A549 (cell line): Measurements from ENCODE around the gene TXNL4A. TPM values are rescaled to one million over a fixed set of nuclear protein-coding genes. Genes with fewer than 3 reads are reported as not detected.

Source experiments
- ATAC-seq, 2 experiments: fragments of 200-7000 bp in 1 of 2; fragments of >200 bp in 1 of 2; cut with Nextera tagmentation in 1 of 2; cut with Tn5 transposase in 1 of 2; 3 replicates each; pipeline versions ENCODE4 v1.8.0 to v1.9.1; 2018 to 2020; ENCODE audit warnings: mild to moderate bottlenecking in 1 of 2, moderate library complexity in 1 of 2
- CTCF ChIA-PET: fragments of 300-600 bp; sonication (Branson Sonifier 250); formaldehyde crosslinking; extraction: SDS; loops from one replicate; lab custom pipeline; 2021; ENCODE audit warnings: antibody characterized with exemption, inconsistent platforms; lab: Yijun Ruan, JAX
- POLR2A ChIA-PET: fragments of 350-600 bp; formaldehyde crosslinking; extraction: SDS; loops from one replicate; lab custom pipeline; 2021; ENCODE audit warnings: antibody characterized with exemption, inconsistent platforms; lab: Yijun Ruan, JAX
- DNase-seq, 2 experiments: peaks; one replicate each; pipeline versions ENCODE4 v3.0.0 to v3.0.0-alpha.2; 2011 to 2016; ENCODE audit warnings: low read depth in 1 of 2, low spot score in 1 of 2
- FAIRE-seq: peaks from 2 replicates; lab custom pipeline; 2011; peaks lifted over from hg19 to GRCh38; lab: Jason Lieb, UNC
- H3K27ac ChIP-seq, 2 experiments: fragments of >200 bp; sonication (Bioruptor Twin); formaldehyde crosslinking; 3 replicates each; pipeline ENCODE4 v1.5.1; 2016 to 2017
- H3K4me1 ChIP-seq: fragments of >200 bp; sonication (Bioruptor Twin); formaldehyde crosslinking; 3 replicates; pipeline ENCODE4 v1.6.1; 2016
- H3K4me2 ChIP-seq: fragments of >200 bp; sonication (Bioruptor Twin); formaldehyde crosslinking; 3 replicates; pipeline ENCODE4 v1.6.1; 2016
- H3K4me3 ChIP-seq: fragments of >200 bp; sonication (Bioruptor Twin); formaldehyde crosslinking; 3 replicates; pipeline ENCODE4 v1.5.1; 2016
- H3K9me3 ChIP-seq: fragments of >200 bp; sonication (Bioruptor Twin); formaldehyde crosslinking; 3 replicates; pipeline ENCODE4 v1.6.1; 2016
- ATOH8 ChIP-seq: fragments of 250-450 bp; sonication (Bioruptor Pico); IDR thresholded peaks from 2 replicates; pipeline ENCODE4 v1.5.0; 2020; ENCODE audit warnings: low read depth, mild to moderate bottlenecking, moderate library complexity
- CBX2 ChIP-seq: fragments of 200-600 bp; sonication (generic); IDR thresholded peaks from 2 replicates; pipeline ENCODE4 v1.6.1; 2016; ENCODE audit warnings: low read depth, mild to moderate bottlenecking, borderline replicate concordance
- CHD2 ChIP-seq: fragments of 150-350 bp; IDR thresholded peaks from 2 replicates; pipeline ENCODE4 v1.6.1; 2014; ENCODE audit warnings: low read length; ENCODE audit not compliant: partially characterized antibody
- CHD4 ChIP-seq: fragments of 200-600 bp; sonication (generic); IDR thresholded peaks from 2 replicates; pipeline ENCODE4 v1.6.1; 2016; ENCODE audit warnings: antibody characterized with exemption, mild to moderate bottlenecking, borderline replicate concordance
- E2F6 ChIP-seq: IDR thresholded peaks from 2 replicates; pipeline ENCODE4 v1.6.1; 2012; ENCODE audit warnings: low read depth, borderline replicate concordance
- EHF ChIP-seq: fragments of 250-450 bp; sonication (Bioruptor Pico); IDR thresholded peaks from 2 replicates; pipeline ENCODE4 v1.5.0; 2020; ENCODE audit warnings: mild to moderate bottlenecking
- EHMT2 ChIP-seq: fragments of 200-600 bp; sonication (generic); IDR thresholded peaks from 2 replicates; pipeline ENCODE4 v1.6.1; 2016; ENCODE audit warnings: antibody characterized with exemption, low read depth, mild to moderate bottlenecking, moderate library complexity
- ELK1 ChIP-seq: fragments of 150-350 bp; IDR thresholded peaks from 2 replicates; pipeline ENCODE4 v1.6.1; 2014; ENCODE audit warnings: low read depth, mild to moderate bottlenecking, low read length
- EP300 ChIP-seq, 2 experiments: fragments of >200 bp; sonication (Bioruptor Twin); formaldehyde crosslinking; IDR thresholded peaks; 2 replicates in 1 of 2; 3 replicates in 1 of 2; pipeline ENCODE4 v1.6.1; 2016 to 2017
- ESRRA ChIP-seq: fragments of 150-350 bp; IDR thresholded peaks from 2 replicates; pipeline ENCODE4 v1.6.1; 2014; ENCODE audit warnings: mild to moderate bottlenecking, low read length, borderline replicate concordance
- HES2 ChIP-seq: fragments of >200 bp; sonication (Bioruptor Twin); formaldehyde crosslinking; IDR thresholded peaks from 2 replicates; pipeline ENCODE4 v1.6.1; 2016
- HOXB5 ChIP-seq: fragments of 250-450 bp; sonication (Bioruptor Pico); IDR thresholded peaks from 2 replicates; pipeline ENCODE4 v1.5.0; 2020; ENCODE audit warnings: mild to moderate bottlenecking, moderate library complexity
- JUNB ChIP-seq: fragments of >200 bp; sonication (Bioruptor Twin); formaldehyde crosslinking; IDR thresholded peaks from 2 replicates; pipeline ENCODE4 v1.6.1; 2016
- MAFK ChIP-seq: fragments of 450-650 bp; IDR thresholded peaks from 2 replicates; pipeline ENCODE4 v1.6.1; 2014; ENCODE audit not compliant: partially characterized antibody
- NFE2L2 ChIP-seq: fragments of 150-350 bp; conservative IDR thresholded peaks from 2 replicates; pipeline ENCODE4 v1.6.1; 2014; ENCODE audit warnings: low read length
- NPAS2 ChIP-seq: fragments of 250-450 bp; sonication (Bioruptor Pico); IDR thresholded peaks from 2 replicates; pipeline ENCODE4 v1.8.0; 2022; ENCODE audit warnings: mild to moderate bottlenecking, moderate library complexity, borderline replicate concordance
- REST ChIP-seq: fragments of 200-600 bp; sonication (generic); IDR thresholded peaks from 2 replicates; pipeline ENCODE4 v1.6.1; 2016; ENCODE audit warnings: antibody characterized with exemption, mild to moderate bottlenecking, moderate library complexity
- RFX5 ChIP-seq: fragments of 450-650 bp; IDR thresholded peaks from 2 replicates; pipeline ENCODE4 v1.7.1; 2014; ENCODE audit warnings: antibody characterized with exemption, mild to moderate bottlenecking, moderate library complexity
- RNF2 ChIP-seq: fragments of 200-600 bp; sonication (generic); IDR thresholded peaks from 2 replicates; pipeline ENCODE4 v1.6.1; 2016; ENCODE audit warnings: low read depth, mild to moderate bottlenecking, antibody characterized with exemption, moderate library complexity, borderline replicate concordance
- SMC3 ChIP-seq: fragments of >200 bp; sonication (Bioruptor Twin); formaldehyde crosslinking; IDR thresholded peaks from 3 replicates; pipeline ENCODE4 v1.6.1; 2018; ENCODE audit warnings: inconsistent platforms
- TFCP2L1 ChIP-seq: fragments of 250-450 bp; sonication (Bioruptor Pico); IDR thresholded peaks from 2 replicates; pipeline ENCODE4 v1.5.0; 2021; ENCODE audit warnings: mild to moderate bottlenecking
- TP53 ChIP-seq: fragments of 250-450 bp; sonication (Bioruptor Pico); IDR thresholded peaks from 2 replicates; pipeline ENCODE4 v1.5.0; 2021; ENCODE audit warnings: mild to moderate bottlenecking, moderate library complexity
- ZC3H11A ChIP-seq: fragments of 450-650 bp; IDR thresholded peaks from 2 replicates; pipeline ENCODE4 v1.6.1; 2014; ENCODE audit warnings: antibody characterized with exemption, mild to moderate bottlenecking
- WGBS: methylation state at CpG from one replicate; pipeline ENCODE4 v1.1.6; 2017; ENCODE audit errors: missing lambda C conversion rate; 5-methylcytosine and 5-hydroxymethylcytosine counted together
- polyA plus RNA-seq, 4 experiments: library from polyadenylated mRNA; depleted of rRNA in 3 of 4; stranded (reverse); fragments of >200 nt; fragmentation: RNase III in 1 of 4; extraction: RNeasy Plus Mini Kit Qiagen cat#74134 plus additional on column Dnase treatment in 1 of 4; gene quantifications; 2 replicates in 3 of 4; 3 replicates in 1 of 4; pipeline ENCODE4 v1.2.3, GENCODE V29; 2011 to 2017
- TF ChIP-seq, protein P1 (sequence below): IDR thresholded peaks from 2 replicates; pipeline ENCODE4 v1.6.1; 2012
- TF ChIP-seq, protein P2 (sequence below): fragments of >200 bp; sonication (Bioruptor Twin); formaldehyde crosslinking; IDR thresholded peaks from 3 replicates; pipeline ENCODE4 v1.5.1; 2016

The TXNL4A gene
- polyA plus RNA-seq, 2 of the 4 experiments (the other 2 are of a cell fraction), result 99.6 to 139 TPM

DNA sequence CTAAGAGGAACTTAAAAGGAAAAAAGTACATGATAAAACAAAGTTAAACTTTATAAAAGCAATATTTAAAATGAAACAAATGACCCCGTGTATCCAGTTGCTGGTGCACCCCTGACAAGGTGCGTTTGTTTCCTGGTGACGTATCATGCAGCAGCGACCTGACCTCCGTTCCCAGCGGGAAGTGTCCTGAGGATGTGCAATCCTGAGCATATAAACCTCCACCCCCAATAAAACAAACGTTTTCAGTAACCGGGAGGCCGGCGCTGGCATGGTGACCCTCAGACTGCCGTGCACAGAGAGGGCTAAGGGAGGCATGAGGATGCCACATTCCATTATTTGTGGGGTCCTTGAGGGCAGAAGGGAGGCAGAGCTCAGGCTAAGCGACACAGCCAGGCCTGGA lies 51.7 kb downstream of the TXNL4A start:
- Histone ChIP-seq H3K27ac (no peak overlapping the region), H3K4me2 (no peak overlapping the region), H3K9me3 (peaks cover 13% of the 10 kb centered on the region; the same call in 1 of the 3 replicates), H3K4me3 (no peak overlapping the region), H3K4me1 (no peaks in the 10 kb centered on the region)
- no peak for DNase-seq
- FAIRE-seq, result no peak
- ChIA-PET CTCF (no interaction called here), POLR2A (no interaction called here)
- TF ChIP-seq RNF2, result no peak
- no peak for TF ChIP-seq CHD2
- TF ChIP-seq MAFK, result no peak
- ATAC-seq, result no peak
- WGBS, result 89% methylated on average over 12 of the region's 12 CpGs

GRCh38 chr18:79935925-79936324 lies 52.4 kb downstream of the TXNL4A start:
- no peak for DNase-seq
- H3K27ac ChIP-seq, result no peak overlapping the region
- H3K4me3 ChIP-seq, result no peak overlapping the region
- TF ChIP-seq RFX5 (no peak), CHD4 (no peak), ZC3H11A (no peak), ESRRA (no peak), JUNB (no peak), NPAS2 (CRISPR knock-in tag) (no peak), SMC3 (no peak), REST (no peak), HOXB5 (CRISPR knock-in tag) (no peak), HES2 (no peak), EP300 (IDR thresholded peaks at IDR 0.05) (no peak), NFE2L2 (no peak), EHMT2 (no peak)
- TF ChIP-seq, protein P1, sequence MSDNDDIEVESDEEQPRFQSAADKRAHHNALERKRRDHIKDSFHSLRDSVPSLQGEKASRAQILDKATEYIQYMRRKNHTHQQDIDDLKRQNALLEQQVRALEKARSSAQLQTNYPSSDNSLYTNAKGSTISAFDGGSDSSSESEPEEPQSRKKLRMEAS, result no peak
- TF ChIP-seq, all 56 proteins: peak for 0
- Histone ChIP-seq H3K4me2 (no peak overlapping the region), H3K4me1 (no peaks in the 10 kb centered on the region), H3K9me3 (peaks cover 20% of the 10 kb centered on the region)
- WGBS, result 96% methylated on average over 4 of the region's 6 CpGs
- ATAC-seq, result no peak
- no peak for FAIRE-seq
- CTCF ChIA-PET, result no interaction called here
- POLR2A ChIA-PET, result no interaction called here

- no peak for FAIRE-seq
- ChIA-PET CTCF (no interaction called here), POLR2A (no interaction called here)
- no peaks in the 10 kb centered on the region for H3K4me1 ChIP-seq
- H3K27ac ChIP-seq, result no peak overlapping the region
- H3K4me3 ChIP-seq, result no peak overlapping the region
- no peak for ATAC-seq
- no peak overlapping the region for H3K4me2 ChIP-seq
- H3K9me3 ChIP-seq, result peaks cover 23% of the 10 kb centered on the region
- 91% methylated on average over 3 of the region's 3 CpGs for WGBS
- no peak for DNase-seq
- TF ChIP-seq NPAS2 (CRISPR knock-in tag), result no peak
- no peak for TF ChIP-seq ATOH8 (CRISPR knock-in tag)
- no peak for TF ChIP-seq TFCP2L1 (CRISPR knock-in tag)
- TF ChIP-seq, protein P2, sequence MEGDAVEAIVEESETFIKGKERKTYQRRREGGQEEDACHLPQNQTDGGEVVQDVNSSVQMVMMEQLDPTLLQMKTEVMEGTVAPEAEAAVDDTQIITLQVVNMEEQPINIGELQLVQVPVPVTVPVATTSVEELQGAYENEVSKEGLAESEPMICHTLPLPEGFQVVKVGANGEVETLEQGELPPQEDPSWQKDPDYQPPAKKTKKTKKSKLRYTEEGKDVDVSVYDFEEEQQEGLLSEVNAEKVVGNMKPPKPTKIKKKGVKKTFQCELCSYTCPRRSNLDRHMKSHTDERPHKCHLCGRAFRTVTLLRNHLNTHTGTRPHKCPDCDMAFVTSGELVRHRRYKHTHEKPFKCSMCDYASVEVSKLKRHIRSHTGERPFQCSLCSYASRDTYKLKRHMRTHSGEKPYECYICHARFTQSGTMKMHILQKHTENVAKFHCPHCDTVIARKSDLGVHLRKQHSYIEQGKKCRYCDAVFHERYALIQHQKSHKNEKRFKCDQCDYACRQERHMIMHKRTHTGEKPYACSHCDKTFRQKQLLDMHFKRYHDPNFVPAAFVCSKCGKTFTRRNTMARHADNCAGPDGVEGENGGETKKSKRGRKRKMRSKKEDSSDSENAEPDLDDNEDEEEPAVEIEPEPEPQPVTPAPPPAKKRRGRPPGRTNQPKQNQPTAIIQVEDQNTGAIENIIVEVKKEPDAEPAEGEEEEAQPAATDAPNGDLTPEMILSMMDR, result no peak
- TF ChIP-seq NFE2L2, result no peak
- no peak for TF ChIP-seq EHF (CRISPR knock-in tag)
- TF ChIP-seq HOXB5 (CRISPR knock-in tag), result no peak
- TF ChIP-seq CBX2, result no peak
- TF ChIP-seq CHD2, result no peak
- TF ChIP-seq ZC3H11A, result no peak
- TF ChIP-seq TP53 (CRISPR knock-in tag), result no peak
- no peak for TF ChIP-seq E2F6
- no peak for TF ChIP-seq ELK1
These were observed 52.9 kb downstream of the TXNL4A start for GRCh38 chr18:79935499-79935898.
